Panc1 (cell line): ENCODE data around the gene ATXN1.

Source experiments
- CTCF ChIP-seq: fragments of 450-650 bp; IDR thresholded peaks from 2 replicates; pipeline ENCODE4 v1.5.1; 2017; ENCODE audit warnings: mild to moderate bottlenecking
- POLR2AphosphoS5 ChIP-seq: IDR thresholded peaks from 2 replicates; pipeline ENCODE4 v1.6.1; 2012; ENCODE audit warnings: mild to moderate bottlenecking, low read depth, low read length, moderate library complexity
- REST ChIP-seq, 2 experiments: IDR thresholded peaks; 2 replicates each; pipeline ENCODE4 v1.6.1; 2011 to 2012; ENCODE audit warnings: low read depth in 2 of 2, control low read depth in 1 of 2, low read length in 1 of 2, mild to moderate bottlenecking in 1 of 2, moderate library complexity in 1 of 2; ENCODE audit not compliant: insufficient read depth in 1 of 2
- SIN3A ChIP-seq: IDR thresholded peaks from 2 replicates; pipeline ENCODE4 v1.6.1; 2012; ENCODE audit warnings: low read depth, mild to moderate bottlenecking, low read length, moderate library complexity, borderline replicate concordance; ENCODE audit not compliant: insufficient read depth
- TCF7L2 ChIP-seq: IDR thresholded peaks from 2 replicates; pipeline ENCODE4 v1.6.1; 2011; ENCODE audit warnings: mild to moderate bottlenecking, low read depth, low read length, inconsistent platforms

GRCh38 chr6:16473184-16473907 lies 287.9 kb downstream of the ATXN1 start:
- TF ChIP-seq POLR2AphosphoS5 (no peak), CTCF (no peak), REST (IDR thresholded peaks at IDR 0.05; ENCODE audit: insufficient read depth in 1 of 2, low read depth in 2 of 2, low read length in 1 of 2) (no peak), TCF7L2 (no peak), SIN3A (no peak)
